HCT116 (cell line): ENCODE measurements around the gene ARMH3. TPM values are rescaled to one million over a fixed set of nuclear protein-coding genes. Genes with fewer than 3 reads are reported as not detected.

Experiments
- ATAC-seq: fragments of 200-7000 bp; cut with Tn5 transposase; 2 replicates; pipeline ENCODE4 v1.9.1; 2020; ENCODE audit warnings: mild to moderate bottlenecking, moderate library complexity
- BruUV-seq: library from RNA; stranded (reverse); fragments of 400-500 nt; replicated peaks from 2 replicates; lab custom pipeline; 2021; lab: Mats Ljungman, UMichigan
- CTCF ChIA-PET: fragments of 300-600 bp; sonication (Branson Sonifier 250); formaldehyde crosslinking; loops from one replicate; lab custom pipeline; 2021; ENCODE audit warnings: antibody characterized with exemption; lab: Charles Lee
- POLR2A ChIA-PET: fragments of 300-600, 350-600 bp; sonication (Branson Sonifier 250); formaldehyde crosslinking; loops from one replicate; lab custom pipeline; 2021; ENCODE audit warnings: antibody characterized with exemption; lab: Charles Lee
- RAD21 ChIA-PET, 2 experiments: fragments of 300-600 bp; sonication (Branson Sonifier 250); formaldehyde crosslinking; loops; one replicate each; lab custom pipeline; 2023; ENCODE audit warnings: low total read pairs in 2 of 2; ENCODE audit not compliant: uncharacterized antibody in 2 of 2, unreplicated experiment in 2 of 2, low non-redundant PET in 1 of 2; lab: Charles Lee
- DNase-seq: peaks from one replicate; pipeline ENCODE4 v3.0.0-alpha.2; 2010; ENCODE audit warnings: low read depth, low spot score
- H2AFZ ChIP-seq: fragments of 200-600 bp; shearing (Covaris generic), sonication (generic); 2 replicates; pipeline ENCODE4 v1.6.1; 2017; ENCODE audit warnings: low read depth, mixed run types, mixed read lengths, antibody characterized with exemption, low read length; ENCODE audit not compliant: poor library complexity, severe bottlenecking
- H3K27ac ChIP-seq: 2 replicates; pipeline ENCODE4 v1.5.1; 2012; ENCODE audit warnings: low read depth, low read length
- H3K27me3 ChIP-seq: fragments of 200-600 bp; sonication (generic); 2 replicates; pipeline ENCODE4 v1.6.1; 2016; ENCODE audit warnings: mixed run types, low read length, mixed read lengths; ENCODE audit not compliant: insufficient read depth
- H3K36me3 ChIP-seq, 2 experiments: fragments of 200-500 bp in 1 of 2; fragments of 200-600 bp in 1 of 2; sonication (Bioruptor generic) in 1 of 2; sonication (generic) in 1 of 2; 2 replicates each; pipeline versions ENCODE4 v1.5.1 to v1.6.1; 2014 to 2016; ENCODE audit warnings: low read length in 2 of 2, inconsistent platforms in 1 of 2, mixed read lengths in 1 of 2, mixed run types in 1 of 2; ENCODE audit not compliant: insufficient read depth in 2 of 2, control insufficient read depth in 1 of 2
- H3K4me1 ChIP-seq, 2 experiments: fragments of 200-600 bp in 1 of 2; sonication (generic) in 1 of 2; 2 replicates each; pipeline versions ENCODE4 v1.5.1 to v1.6.1; 2012 to 2017; ENCODE audit warnings: low read length in 2 of 2, inconsistent platforms in 1 of 2, mild to moderate bottlenecking in 1 of 2, mixed read lengths in 1 of 2, mixed run types in 1 of 2, moderate library complexity in 1 of 2; ENCODE audit not compliant: insufficient read depth in 2 of 2, control insufficient read depth in 1 of 2
- H3K4me2 ChIP-seq: fragments of 200-600 bp; sonication (generic); 2 replicates; pipeline ENCODE4 v1.6.1; 2017; ENCODE audit warnings: mixed run types, low read length, mixed read lengths
- H3K4me3 ChIP-seq, 2 experiments: fragments of 200-600 bp in 1 of 2; sonication (generic) in 1 of 2; replicated peaks in 1 of 2; 2 replicates each; pipeline ENCODE4 v1.5.1; 2011 to 2016; ENCODE audit warnings: low read length in 2 of 2, control low read depth in 1 of 2, low read depth in 1 of 2, mild to moderate bottlenecking in 1 of 2, mixed read lengths in 1 of 2, mixed run types in 1 of 2
- H3K79me2 ChIP-seq: fragments of 200-600 bp; sonication (generic); 2 replicates; pipeline ENCODE4 v1.6.1; 2017; ENCODE audit warnings: mild to moderate bottlenecking, mixed run types, low read length, moderate library complexity, mixed read lengths; ENCODE audit not compliant: insufficient read depth
- H3K9ac ChIP-seq: fragments of 200-600 bp; sonication (generic); 2 replicates; pipeline ENCODE4 v1.6.1; 2016; ENCODE audit warnings: low read length, mixed read lengths
- H3K9me2 ChIP-seq: fragments of 200-600 bp; sonication (generic), shearing (Covaris generic); 2 replicates; pipeline ENCODE4 v1.6.1; 2017; ENCODE audit warnings: mixed run types, mild to moderate bottlenecking, moderate library complexity; ENCODE audit not compliant: insufficient read depth
- H3K9me3 ChIP-seq, 2 experiments: fragments of 200-500 bp in 1 of 2; fragments of 200-600 bp in 1 of 2; sonication (Bioruptor generic) in 1 of 2; sonication (generic) in 1 of 2; 2 replicates each; pipeline ENCODE4 v1.6.1; 2014 to 2017; ENCODE audit warnings: low read length in 2 of 2, mixed read lengths in 2 of 2, inconsistent platforms in 1 of 2, low read depth in 1 of 2, mild to moderate bottlenecking in 1 of 2, mixed run types in 1 of 2, moderate library complexity in 1 of 2; ENCODE audit not compliant: control insufficient read depth in 1 of 2, insufficient read depth in 1 of 2
- H4K20me1 ChIP-seq: fragments of 200-600 bp; sonication (generic), shearing (Covaris generic); 2 replicates; pipeline ENCODE4 v1.6.1; 2017; ENCODE audit warnings: mixed run types, mild to moderate bottlenecking, moderate library complexity; ENCODE audit not compliant: insufficient read depth
- ATF3 ChIP-seq: IDR thresholded peaks from 2 replicates; pipeline ENCODE4 v1.6.1; 2012
- CBX3 ChIP-seq: IDR thresholded peaks from 2 replicates; pipeline ENCODE4 v1.6.1; 2012; ENCODE audit warnings: low read depth
- CEBPB ChIP-seq: IDR thresholded peaks from 2 replicates; pipeline ENCODE4 v1.6.1; 2012; ENCODE audit warnings: low read depth
- CTCF ChIP-seq, 3 experiments: fragments of 200-600 bp in 1 of 3; sonication (generic) in 1 of 3; IDR thresholded peaks in 2 of 3; conservative IDR thresholded peaks in 1 of 3; 2 replicates each; pipeline ENCODE4 v1.5.1; 2012 to 2017; ENCODE audit warnings: low read depth in 2 of 3, low read length in 2 of 3, antibody characterized with exemption in 1 of 3, borderline replicate concordance in 1 of 3, control low read depth in 1 of 3, mild to moderate bottlenecking in 1 of 3, mixed read lengths in 1 of 3, mixed run types in 1 of 3, moderate library complexity in 1 of 3; ENCODE audit not compliant: insufficient read depth in 1 of 3
- EZH2 ChIP-seq: fragments of 200-600 bp; sonication (generic); IDR thresholded peaks from 2 replicates; pipeline ENCODE4 v1.6.1; 2017; ENCODE audit warnings: antibody characterized with exemption, mixed run types
- EZH2phosphoT487 ChIP-seq: fragments of 200-600 bp; IDR thresholded peaks from 2 replicates; pipeline ENCODE4 v1.6.1; 2018; ENCODE audit warnings: antibody characterized with exemption, borderline replicate concordance
- FOSL1 ChIP-seq: IDR thresholded peaks from 2 replicates; pipeline ENCODE4 v1.6.1; 2012; ENCODE audit warnings: low read depth
- MAX ChIP-seq: IDR thresholded peaks from 2 replicates; pipeline ENCODE4 v1.6.1; 2012
- POLR2A ChIP-seq: IDR thresholded peaks from 2 replicates; pipeline ENCODE4 v1.7.0; 2011; ENCODE audit warnings: borderline replicate concordance; ENCODE audit not compliant: insufficient read depth, insufficient read length; ENCODE audit errors: extremely low read depth
- POLR2AphosphoS5 ChIP-seq: IDR thresholded peaks from 2 replicates; pipeline ENCODE4 v1.6.1; 2011; ENCODE audit warnings: mild to moderate bottlenecking, low read depth, low read length, moderate library complexity
- RAD21 ChIP-seq: IDR thresholded peaks from 2 replicates; pipeline ENCODE4 v1.6.1; 2012; ENCODE audit warnings: low read depth, mild to moderate bottlenecking
- SRF ChIP-seq: IDR thresholded peaks from 2 replicates; pipeline ENCODE4 v1.6.1; 2012; ENCODE audit warnings: low read depth
- YY1 ChIP-seq: IDR thresholded peaks from 2 replicates; pipeline ENCODE4 v1.6.1; 2011; ENCODE audit warnings: low read length, low read depth, moderate library complexity, mild to moderate bottlenecking; ENCODE audit not compliant: insufficient replicate concordance; ENCODE audit errors: extremely low read depth
- ZNF274 ChIP-seq: fragments of 200-500 bp; sonication (Bioruptor generic); IDR thresholded peaks from 2 replicates; pipeline ENCODE4 v1.6.1; 2014; ENCODE audit warnings: mild to moderate bottlenecking, low read depth, low read length, inconsistent platforms
- intact Hi-C: fragments of 100-400 bp; cut with micrococcal nuclease; formaldehyde crosslinking; loops from 2 replicates; pipeline ENCODE4 v1.10.0; 2022
- total RNA-seq: library from RNA; stranded (reverse); gene quantifications from one replicate; pipeline ENCODE4 v1.2.1, GENCODE V29; 2021; ENCODE audit not compliant: unreplicated experiment

Gene ARMH3
- total RNA-seq, 1 experiment from 2014 or later: 30.4 TPM

DNA sequence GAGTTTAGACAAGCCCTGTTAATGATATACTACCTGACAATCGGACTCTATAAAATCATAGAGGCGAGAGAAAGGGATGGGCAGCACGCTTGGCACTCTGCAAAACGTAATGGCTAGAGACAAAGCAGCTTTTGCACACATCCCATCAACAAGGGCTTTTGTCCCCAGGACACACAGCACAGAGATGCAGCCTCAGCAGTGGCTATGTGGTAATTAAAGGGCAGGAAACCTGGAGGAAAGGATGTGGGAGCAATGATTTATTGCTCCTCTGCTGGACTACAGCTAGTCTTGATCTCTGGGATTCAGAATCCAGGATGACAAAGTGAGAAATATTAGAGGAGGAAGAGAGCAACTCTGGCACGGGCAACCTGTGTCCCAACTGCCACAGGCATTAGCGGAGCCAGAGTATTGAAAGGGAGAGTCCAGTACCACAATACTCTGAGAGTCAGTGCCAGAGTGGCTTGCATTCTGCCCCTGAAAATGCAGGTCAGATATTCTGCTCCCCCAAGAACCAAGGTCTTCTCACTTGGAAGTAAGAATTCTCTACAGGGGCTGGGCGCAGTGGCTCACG lies 96.5 kb downstream of the ARMH3 start:
- H3K4me1 ChIP-seq: no peaks in the 10 kb centered on the region
- intact Hi-C loops: no loop called here
- no peak overlapping the region for H3K4me3 ChIP-seq
- H3K36me3 ChIP-seq: peaks cover 0 to 9% of the 10 kb centered on the region in 2 experiments; a peak in 1 of 4 replicates
- ATAC-seq (no peak), DNase-seq (no peak)
- H3K79me2 ChIP-seq: no peaks in the 10 kb centered on the region
- no peaks in the 10 kb centered on the region for H4K20me1 ChIP-seq
- BruUV-seq: no TSS peak
- RAD21 ChIA-PET: no interaction called here
- H3K9me3 ChIP-seq: no peaks in the 10 kb centered on the region
- TF ChIP-seq SRF (no peak), FOSL1 (no peak), EZH2 (no peak), CEBPB (no peak), CTCF (IDR thresholded peaks at IDR 0.05 in 2 of 3, conservative IDR thresholded peaks at IDR 0.05 in 1 of 3; ENCODE audit: borderline replicate concordance in 1 of 3, insufficient read depth in 1 of 3, low read depth in 2 of 3, low read length in 2 of 3) (no peak), POLR2A (no peak), ZNF274 (no peak), EZH2phosphoT487 (no peak), POLR2AphosphoS5 (no peak), ATF3 (no peak), RAD21 (no peak), CBX3 (no peak), MAX (no peak), YY1 (no peak)
- no peak overlapping the region for H2AFZ ChIP-seq
- no peaks in the 10 kb centered on the region for H3K9me2 ChIP-seq
- POLR2A ChIA-PET: no interaction called here
- H3K27ac ChIP-seq: no peak overlapping the region
- no peaks in the 10 kb centered on the region for H3K27me3 ChIP-seq
- CTCF ChIA-PET: no interaction called here
- no peak overlapping the region for H3K4me2 ChIP-seq
- H3K9ac ChIP-seq: no peak overlapping the region
